GM19099 (cell line): ENCODE data around the gene SPATS2.

Experiments used
- POLR2A ChIP-seq: IDR thresholded peaks from 3 replicates; pipeline ENCODE4 v1.6.1; 2011; ENCODE audit warnings: low read depth; ENCODE audit not compliant: insufficient read length; ENCODE audit errors: extremely low read depth

The SPATS2 gene

DNA sequence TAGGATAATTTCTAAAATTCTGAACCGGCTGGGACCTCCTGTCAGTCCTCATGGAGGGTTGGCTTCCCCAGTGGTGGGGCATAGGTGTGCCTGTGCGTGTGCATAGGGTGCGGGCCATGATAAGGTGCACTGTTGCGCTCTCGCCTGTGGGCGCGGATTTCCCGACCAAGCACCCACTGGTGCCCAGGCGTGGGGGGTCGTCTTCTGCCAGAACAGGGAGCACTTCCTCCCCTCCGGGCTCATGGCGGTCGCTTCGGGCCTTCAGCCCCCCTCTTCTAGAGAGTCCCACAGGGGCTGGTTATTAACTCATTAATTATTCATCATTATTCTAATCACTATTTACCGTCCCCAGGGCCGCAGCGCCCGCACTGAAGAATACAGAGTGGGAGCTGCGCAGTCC is 33.0 kb upstream of the SPATS2 start:
- TF ChIP-seq POLR2A = no peak

DNA sequence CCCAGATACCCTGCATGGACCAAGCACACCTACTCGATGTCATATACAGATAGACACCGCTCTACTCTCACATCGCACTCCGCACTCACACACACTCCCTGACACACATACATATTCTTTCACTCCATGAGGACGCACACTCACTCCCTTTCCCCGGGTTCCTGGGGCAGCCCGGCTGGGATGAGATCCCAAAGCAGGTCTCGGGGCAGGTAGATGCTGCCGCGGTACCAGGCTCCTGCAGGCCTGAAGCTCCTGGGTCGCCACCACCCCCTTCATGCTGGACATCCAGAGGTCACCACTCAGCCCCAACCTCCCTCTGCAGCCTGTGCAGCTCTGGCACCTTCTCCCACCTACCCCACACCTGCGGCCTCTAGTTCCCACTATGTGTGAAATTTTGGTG is 32.6 kb upstream of the SPATS2 start:
- TF ChIP-seq POLR2A = no peak

DNA sequence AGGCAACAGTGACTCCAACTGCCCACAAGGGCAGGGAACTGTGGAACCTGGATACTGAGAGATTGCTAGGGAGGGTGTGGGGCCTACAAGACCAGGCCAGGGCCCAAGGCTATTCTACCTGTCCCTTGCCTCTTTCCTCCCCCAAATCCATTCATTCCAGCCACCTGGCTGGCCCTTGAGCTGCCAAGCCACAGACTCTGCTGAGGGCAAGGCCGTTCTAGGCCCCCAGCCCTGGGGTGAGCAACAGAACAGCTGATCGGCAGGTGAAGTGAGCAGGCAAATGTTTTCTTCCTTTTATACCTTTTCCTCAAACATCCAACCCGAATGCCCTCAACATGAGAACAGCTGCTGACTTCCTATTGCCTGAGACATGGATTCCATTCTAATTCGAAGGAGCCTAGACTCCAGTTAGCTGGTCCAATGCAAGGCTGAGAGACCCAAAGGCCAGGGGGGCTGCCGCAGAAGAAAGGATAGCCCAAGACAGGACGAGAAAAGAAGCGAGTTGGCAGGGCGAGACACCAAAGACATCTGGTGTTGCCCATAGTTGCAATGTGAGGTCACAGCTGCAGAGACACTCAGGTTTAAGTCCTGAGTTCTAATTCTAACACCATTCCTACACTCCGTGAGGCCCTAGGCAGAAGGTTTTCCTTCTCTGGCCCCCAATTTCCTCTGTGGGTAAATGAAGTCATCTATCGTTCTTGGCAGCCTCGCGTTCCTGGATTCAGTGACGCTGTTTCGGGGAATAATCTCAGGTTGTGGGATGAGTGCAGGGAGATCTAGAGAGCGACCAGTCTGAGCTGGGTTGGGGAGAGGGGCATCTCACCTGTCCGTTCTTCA is 31.9 kb upstream of the SPATS2 start:
- no peak for TF ChIP-seq POLR2A

DNA sequence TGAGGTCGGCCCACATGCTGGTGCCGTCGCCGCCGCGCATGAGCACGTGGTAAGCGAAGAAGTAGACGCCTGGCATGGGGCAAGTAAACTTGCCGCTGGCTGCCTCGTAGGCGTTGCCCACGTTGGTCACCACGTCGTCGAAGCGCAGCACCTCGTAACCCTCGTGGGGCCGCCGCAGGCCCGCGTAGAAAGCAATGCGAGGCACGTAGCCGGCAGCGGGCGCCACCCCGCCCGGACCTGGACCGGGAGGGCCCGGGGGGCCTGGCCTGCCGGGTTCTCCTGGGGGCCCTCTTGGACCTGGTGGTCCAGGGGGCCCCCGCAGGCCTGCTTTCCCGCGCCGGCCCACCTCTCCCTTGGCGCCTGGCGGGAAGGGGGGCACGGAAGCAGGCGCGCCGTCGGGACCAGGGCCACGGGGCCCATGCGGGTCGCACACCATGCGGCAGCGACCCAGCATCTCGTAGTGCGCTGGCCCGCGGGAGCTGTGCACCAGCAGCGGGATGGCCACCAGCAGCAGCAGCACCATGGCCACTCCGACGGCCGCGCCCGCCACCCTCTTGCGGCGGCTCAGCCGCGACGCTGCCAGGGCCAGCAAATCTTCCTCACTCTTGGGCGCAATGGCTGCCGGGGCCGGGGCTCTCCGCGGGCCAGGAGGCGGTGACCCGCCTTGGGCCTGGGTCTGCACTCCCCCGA is 31.2 kb upstream of the SPATS2 start:
- TF ChIP-seq POLR2A = no peak

DNA sequence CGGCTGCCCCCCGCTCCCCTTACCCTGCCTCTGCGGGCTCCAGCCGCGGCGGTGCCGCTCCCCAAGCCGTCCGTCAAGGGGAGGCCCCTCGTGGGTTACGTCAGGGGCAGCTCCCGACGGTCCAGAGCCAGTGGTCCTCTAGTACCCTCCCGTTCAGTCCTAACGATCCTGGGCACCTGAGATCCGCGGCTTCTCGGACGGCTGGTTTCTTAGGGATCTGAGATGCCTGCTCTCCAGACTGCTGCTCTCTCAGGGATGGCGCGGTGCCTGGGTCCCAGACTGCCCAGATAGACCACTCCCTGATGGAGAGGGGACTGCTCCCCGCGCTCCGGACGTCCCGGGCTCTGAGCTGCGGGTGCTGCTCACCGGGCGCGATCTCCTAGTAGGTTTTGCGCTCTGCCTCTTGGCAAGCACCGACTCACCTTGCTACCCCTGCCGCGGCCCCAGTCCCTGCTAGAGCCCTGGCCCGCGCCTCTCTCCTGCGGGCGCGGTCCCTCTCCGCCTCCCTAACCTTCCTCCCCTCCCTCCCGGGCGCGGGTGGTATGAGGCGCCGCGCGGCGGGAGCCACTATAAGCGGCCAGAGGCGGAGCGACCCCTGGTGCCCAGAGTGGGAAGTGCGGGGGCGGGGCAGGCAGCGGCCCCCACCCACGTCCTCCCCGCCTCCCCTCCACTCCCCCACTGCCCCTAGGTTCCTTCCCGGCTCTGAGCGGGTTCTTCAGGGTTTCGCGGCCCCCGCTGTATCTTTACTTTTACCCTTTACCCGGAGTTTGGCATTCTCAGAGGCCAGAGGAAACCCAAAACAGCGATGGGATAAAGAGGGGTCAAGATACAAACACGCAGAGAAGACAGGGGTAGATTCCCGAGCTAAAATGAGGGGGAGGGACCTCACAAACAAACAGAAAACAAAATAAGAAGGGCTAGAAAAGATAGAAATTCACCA is 30.3 kb upstream of the SPATS2 start, which contains the start of gene C1QL4:
C1QL4 (minus strand) TSS at position 544 of the 940 bp plus-strand sequence. CDS start 711 bp downstream, outside the sequence.
- no peak for TF ChIP-seq POLR2A

DNA sequence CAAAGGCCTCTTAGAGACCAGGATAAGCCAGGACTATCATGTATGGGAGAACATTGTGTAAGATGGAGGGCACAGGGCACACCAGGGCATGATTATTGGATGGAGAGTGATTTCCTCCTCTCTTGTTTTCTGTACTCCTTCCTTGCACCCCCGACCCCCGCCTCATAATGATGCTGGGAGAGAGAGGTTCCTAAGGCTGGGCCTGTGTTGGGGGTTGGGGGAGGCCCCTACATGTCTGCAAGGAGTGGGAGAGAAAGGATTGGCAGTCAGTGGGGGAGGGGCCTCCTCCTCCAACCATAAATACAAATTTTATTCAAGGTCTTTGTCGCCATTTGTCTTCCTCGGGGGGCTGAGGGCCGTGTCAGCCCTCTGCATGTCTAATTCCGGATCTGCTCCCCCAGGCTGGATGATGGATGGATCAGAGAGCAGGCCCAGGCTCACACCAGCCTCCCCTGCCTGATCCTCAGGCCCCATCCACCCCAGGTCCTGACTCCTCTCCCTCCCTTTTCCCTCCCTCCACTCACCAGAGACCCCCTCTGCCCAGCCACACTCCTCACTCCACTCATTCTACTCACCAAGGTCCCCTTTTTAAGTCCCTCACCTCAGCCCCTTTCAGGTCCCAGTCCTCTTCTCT is 28.3 kb upstream of the SPATS2 start:
- no peak for TF ChIP-seq POLR2A

DNA sequence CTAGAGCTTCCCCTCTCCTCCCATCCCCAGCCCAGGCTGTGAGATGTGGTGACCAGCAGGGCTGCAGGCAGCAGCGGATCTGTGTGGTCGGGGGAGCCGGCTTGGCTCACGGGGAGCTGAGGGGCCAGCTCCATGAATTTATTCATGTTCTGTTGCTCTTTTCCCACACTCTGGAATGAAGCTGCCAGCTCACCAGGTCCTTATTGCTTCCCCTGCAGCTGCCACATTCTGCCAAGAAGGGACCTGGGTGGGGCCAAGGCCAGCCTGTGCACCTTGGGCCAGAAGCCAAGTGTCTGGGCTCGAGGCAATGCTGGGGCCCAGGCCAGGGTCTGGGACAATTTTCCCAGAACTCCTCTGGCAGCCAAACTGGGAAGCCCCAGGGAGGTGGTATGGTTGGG is 27.8 kb upstream of the SPATS2 start:
- no peak for TF ChIP-seq POLR2A

DNA sequence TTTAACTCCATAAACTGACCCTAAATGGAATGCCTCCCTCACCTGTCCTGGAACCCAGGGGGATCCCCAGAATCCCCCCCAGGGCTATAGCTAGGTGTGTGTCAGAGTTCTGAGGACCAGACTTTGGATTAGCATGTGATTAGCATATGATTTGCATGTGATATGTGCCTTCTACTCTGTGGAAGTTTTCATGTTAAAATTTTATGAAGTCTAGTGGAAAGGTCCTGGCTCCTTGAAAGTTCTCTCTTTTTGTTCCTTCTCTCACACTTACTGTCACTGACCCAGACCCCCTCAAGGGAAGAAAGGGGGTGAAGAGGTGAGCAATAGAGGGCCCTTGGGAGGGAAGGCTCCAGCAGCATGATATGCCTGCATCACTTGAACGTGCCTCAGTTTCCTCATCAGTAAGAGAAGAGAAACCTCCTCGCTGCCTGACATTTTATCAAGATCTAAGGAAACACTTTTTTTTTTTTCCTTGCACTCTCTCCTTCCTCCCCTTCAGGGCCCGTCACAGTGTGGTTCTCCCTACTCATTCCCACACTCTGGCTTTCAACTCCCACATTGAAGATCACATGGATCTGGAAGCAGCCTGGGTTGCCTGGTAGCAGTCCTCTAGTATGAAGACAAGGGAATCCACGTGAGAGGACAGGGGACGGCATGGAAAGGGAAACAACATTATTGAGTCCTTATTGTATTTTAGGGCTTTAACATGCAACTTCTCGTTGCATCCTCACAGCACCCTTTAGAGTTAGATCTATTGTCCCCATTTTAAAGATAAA is 27.0 kb upstream of the SPATS2 start:
- no peak for TF ChIP-seq POLR2A

DNA sequence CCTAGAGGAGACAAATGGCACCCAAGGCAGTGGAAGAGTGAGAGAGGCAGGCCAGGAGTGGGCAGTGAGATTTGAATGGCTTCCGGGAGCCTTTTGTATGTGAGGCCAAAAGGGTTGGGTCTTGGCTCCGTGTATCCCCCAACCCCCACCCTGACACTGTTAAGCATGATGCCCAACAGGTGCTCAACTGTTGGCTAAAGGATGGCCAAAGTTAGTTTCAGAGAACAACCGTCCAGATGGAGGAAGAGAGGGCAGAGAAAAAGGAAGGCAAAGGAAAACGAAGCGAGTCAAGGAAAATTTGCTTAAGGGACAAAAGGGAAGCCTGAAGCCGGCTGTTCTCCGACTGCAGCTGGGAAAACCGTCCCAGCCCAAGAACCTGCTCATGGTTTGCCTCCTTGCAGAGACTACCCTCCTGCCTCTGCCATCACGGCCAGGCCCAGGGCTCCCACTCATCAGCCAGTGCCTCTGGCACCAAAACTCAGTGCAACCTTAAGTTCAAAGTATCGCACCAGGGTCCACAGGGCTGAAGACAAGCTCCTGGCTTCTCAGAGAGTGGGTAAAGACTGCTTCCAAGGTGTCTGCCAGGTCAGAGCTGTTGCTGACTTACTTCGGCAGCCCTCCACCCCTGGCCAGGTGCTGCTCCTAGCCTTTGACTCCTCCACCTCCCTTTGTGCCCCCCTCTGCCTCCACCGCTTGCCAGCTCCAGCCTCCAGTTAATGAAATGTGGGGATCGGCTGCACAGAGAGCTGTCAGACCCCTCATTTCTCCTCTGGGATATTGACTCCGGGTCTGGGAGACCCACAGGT is 26.1 kb upstream of the SPATS2 start:
- no peak for TF ChIP-seq POLR2A

DNA sequence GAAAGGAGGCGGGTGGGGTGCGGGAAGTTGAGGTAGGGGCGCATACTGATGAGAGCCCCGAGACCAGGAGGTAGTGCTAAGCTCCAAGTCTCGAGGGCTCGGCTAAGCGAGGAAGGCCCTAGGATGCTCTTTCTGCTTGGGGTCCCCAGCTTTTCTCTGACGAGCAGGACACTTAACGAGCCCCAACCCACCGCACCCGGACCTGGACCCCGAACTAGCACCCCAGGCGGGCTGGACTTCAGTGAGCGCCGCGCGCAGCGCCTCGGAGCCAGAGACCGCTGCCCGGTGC is 25.5 kb upstream of the SPATS2 start:
- TF ChIP-seq POLR2A = no peak

DNA sequence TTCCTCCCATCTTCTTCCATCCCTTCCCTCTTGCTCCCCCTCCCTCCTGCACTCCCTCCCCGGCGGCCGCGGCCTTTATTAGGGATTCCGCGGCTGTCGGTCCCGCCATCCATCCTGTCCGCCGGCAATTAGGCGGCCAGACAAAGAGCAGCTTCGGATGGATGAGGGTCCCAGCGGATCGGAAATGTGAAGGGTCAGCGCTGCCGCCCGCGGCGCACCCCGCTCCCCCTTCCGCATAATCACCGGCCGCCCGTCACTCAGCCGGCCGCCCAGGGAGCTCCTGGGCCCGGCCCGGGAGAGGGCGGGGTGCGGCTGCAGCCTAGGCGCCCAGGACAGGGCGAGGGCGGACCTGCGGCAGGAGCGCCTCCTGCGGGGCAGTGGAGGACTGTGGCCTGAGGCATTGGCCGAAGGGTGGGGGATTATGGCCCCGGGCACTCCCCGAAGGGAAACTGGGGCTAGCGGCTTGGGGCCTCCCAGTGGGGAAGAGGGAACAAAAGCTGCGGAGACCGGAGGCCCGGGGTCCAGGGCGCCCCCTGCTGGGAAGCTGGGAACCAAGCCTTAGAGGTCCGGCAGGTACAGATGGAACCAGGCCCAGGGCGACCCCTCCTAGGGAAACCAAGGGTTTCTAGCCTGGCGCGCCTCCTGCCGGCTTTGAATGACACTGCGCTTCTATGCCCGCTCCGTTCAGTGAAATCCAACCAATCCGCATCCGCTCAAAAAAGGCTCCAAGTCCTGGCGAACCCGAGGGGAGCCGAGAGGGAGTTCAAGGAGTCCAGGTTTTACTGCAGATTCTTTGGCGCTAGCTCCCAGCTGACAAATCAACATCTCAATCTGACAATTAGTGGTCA is 25.0 kb upstream of the SPATS2 start:
- TF ChIP-seq POLR2A = no peak

DNA sequence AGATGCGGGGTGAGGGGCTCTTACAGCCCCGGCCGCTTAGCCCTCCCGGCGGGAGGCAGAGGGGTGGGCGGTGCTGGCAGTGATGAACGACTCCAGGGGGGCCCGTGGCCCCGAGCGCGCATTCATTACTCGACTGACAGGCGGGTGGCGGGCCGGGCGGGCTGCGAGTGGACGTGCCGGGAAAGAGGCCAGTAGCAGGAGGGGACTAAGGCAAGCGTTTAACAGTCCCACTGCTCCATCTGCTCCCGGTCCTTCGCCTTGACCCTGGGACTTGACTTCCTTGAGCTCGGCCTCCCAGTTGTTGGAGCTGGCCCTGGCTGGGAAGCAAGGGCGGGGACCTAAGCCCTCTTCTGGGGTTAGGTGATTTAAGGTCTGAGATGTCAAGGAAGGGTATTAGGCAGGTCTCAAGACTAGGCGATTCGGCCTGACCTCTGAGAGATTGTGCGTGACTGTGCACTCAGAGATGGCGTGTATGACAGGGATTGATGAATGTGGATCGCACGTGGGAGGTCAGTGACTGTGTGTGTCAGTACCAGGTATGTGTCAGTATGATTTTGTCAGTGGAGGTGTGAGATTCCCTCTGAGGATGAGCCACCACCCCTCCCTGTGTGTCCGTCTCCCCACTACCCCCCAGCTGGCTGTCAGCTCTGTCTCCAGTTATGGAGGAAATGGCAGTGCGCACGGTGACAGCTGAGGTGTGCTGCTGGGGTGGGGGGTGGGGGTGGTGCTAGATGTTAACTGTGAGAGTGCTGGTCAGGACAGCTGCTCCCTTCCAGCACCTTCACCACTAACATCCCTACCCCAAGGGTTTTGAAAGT is 24.1 kb upstream of the SPATS2 start:
- no peak for TF ChIP-seq POLR2A
